GM12892 (cell line): ENCODE data around the gene ATXN10.

Source experiments
- POLR2A ChIP-seq: IDR thresholded peaks from 2 replicates; pipeline ENCODE4 v1.6.1; 2011; ENCODE audit warnings: low read depth, low read length, control low read depth
- TAF1 ChIP-seq: IDR thresholded peaks from 2 replicates; pipeline ENCODE4 v1.6.1; 2011; ENCODE audit warnings: low read depth, mild to moderate bottlenecking, control low read depth, low read length, borderline replicate concordance

GRCh38 chr22:45698094-45698493 is 26.5 kb downstream of the ATXN10 start:
- TF ChIP-seq POLR2A (no peak), TAF1 (no peak)
